ENCODE measurements around the gene ABCC6. TPM values are rescaled to one million over a fixed set of nuclear protein-coding genes. Genes with fewer than 3 reads are reported as not detected.

Gene ABCC6
- total RNA-seq, 1 experiment from 2014 or later: 0.73 TPM

DNA sequence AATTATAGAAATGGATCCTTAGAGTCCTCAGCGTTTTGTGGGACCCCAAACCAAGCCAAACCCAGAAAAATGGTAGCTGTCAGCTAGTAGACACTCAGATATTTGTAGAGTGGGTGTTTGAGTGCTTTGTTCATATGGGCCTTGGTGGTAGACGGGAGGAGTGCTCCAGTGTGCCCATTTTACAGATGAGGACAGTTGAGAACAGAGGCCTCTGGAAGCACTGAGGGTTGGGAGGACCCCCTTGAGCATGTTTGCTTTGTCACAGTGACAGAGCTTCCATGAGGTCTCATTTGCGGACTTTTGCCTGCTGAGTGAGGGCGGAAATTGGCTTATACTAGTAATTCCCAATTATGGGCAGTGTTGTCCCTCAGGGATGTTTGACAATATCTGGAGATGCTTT lies 111.7 kb downstream of the ABCC6 start:
- Histone ChIP-seq H3K36me3 (ENCODE audit: low read depth, low read length) (peaks cover 9% of the 10 kb centered on the region), H3F3A (ENCODE audit: low read length, unreplicated experiment) (no peaks in the 10 kb centered on the region), H3K27ac (ENCODE audit: low read length) (no peak overlapping the region), H3K79me2 (ENCODE audit: low read length) (no peaks in the 10 kb centered on the region), H3K9ac (ENCODE audit: low read length) (no peak overlapping the region), H2AFZ (ENCODE audit: low read length) (no peak overlapping the region), H3K9me3 (ENCODE audit: low read length) (no peaks in the 10 kb centered on the region), H3K9me2 (replicated peaks; ENCODE audit: low read length) (no peaks in the 10 kb centered on the region), H3K4me2 (ENCODE audit: low read length) (no peak overlapping the region), H3K4me1 (ENCODE audit: insufficient read depth, low read length) (no peaks in the 10 kb centered on the region), H4K20me1 (ENCODE audit: low read length) (no peaks in the 10 kb centered on the region), H3K27me3 (ENCODE audit: low read length) (no peaks in the 10 kb centered on the region), H3K4me3 (ENCODE audit: low read length) (no peak overlapping the region)
- ATAC-seq (no peak), DNase-seq (no peak)
- BruUV-seq (replicated peaks): no TSS peak
- TF ChIP-seq EZH2phosphoT487 (IDR thresholded peaks at IDR 0.05; ENCODE audit: borderline replicate concordance, low read length) (no peak), EZH2 (IDR thresholded peaks at IDR 0.05; ENCODE audit: low read length, unreplicated experiment) (no peak), CTCF (conservative IDR thresholded peaks at IDR 0.05; ENCODE audit: low read depth, low read length) (no peak)
- POLR2A ChIA-PET (ENCODE audit: unreplicated experiment): no interaction called here
- CTCF ChIA-PET: no interaction called here
- intact Hi-C loops (cut with micrococcal nuclease): no loop called here

GRCh38 chr16:16110111-16110490 lies 113.2 kb downstream of the ABCC6 start:
- no TSS peak for BruUV-seq (replicated peaks)
- no peak for ATAC-seq
- ChIA-PET POLR2A (ENCODE audit: unreplicated experiment) (no interaction called here), CTCF (no interaction called here)
- H3K27me3 ChIP-seq (ENCODE audit: low read length): no peaks in the 10 kb centered on the region
- H3K4me1 ChIP-seq (ENCODE audit: insufficient read depth, low read length): no peaks in the 10 kb centered on the region
- no peak overlapping the region for H2AFZ ChIP-seq (ENCODE audit: low read length)
- H3K4me2 ChIP-seq (ENCODE audit: low read length): no peak overlapping the region
- no peak for DNase-seq
- H3K79me2 ChIP-seq (ENCODE audit: low read length): no peaks in the 10 kb centered on the region
- H3F3A ChIP-seq (ENCODE audit: low read length, unreplicated experiment): no peaks in the 10 kb centered on the region
- intact Hi-C loops (cut with micrococcal nuclease): no loop called here
- TF ChIP-seq CTCF (conservative IDR thresholded peaks at IDR 0.05; ENCODE audit: low read depth, low read length) (no peak), EZH2phosphoT487 (IDR thresholded peaks at IDR 0.05; ENCODE audit: borderline replicate concordance, low read length) (no peak), EZH2 (IDR thresholded peaks at IDR 0.05; ENCODE audit: low read length, unreplicated experiment) (no peak)
- H3K9ac ChIP-seq (ENCODE audit: low read length): no peak overlapping the region
- no peaks in the 10 kb centered on the region for H4K20me1 ChIP-seq (ENCODE audit: low read length)
- no peaks in the 10 kb centered on the region for H3K9me3 ChIP-seq (ENCODE audit: low read length)
- H3K4me3 ChIP-seq (ENCODE audit: low read length): no peak overlapping the region
- H3K9me2 ChIP-seq (replicated peaks; ENCODE audit: low read length): no peaks in the 10 kb centered on the region
- H3K27ac ChIP-seq (ENCODE audit: low read length): no peak overlapping the region
- peaks cover 8% of the 10 kb centered on the region for H3K36me3 ChIP-seq (ENCODE audit: low read depth, low read length)

DNA sequence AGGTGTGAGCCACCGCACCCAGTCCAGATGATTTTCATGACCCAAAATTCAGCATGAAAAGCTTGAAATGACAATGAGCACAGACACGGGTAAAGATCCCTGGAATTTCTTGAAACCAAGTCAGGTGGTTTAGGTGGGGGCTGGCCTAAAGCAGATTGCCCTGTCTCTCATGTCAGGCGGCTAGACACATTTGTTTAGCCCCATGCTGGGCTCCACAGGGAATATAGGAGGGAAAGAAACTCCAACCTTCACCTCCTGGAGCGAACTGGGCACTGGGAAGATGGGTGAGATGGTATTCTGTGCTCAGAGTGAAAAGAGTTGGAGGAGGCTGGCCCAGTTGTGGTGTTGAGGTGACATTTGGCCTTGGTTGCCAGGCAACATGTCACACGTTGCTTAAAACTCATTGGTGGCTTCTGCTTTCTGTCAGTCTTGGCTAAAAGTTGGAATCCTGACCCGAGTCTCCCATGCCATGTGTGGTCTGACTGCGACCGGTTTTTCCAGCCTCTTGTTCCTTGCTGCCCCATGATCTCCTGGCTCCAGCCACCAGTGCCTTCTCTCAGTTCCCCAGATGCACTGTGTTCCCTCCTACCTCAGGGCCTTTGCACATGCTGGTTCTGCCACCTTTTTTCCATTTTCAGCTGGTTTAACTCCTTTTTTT lies 113.7 kb downstream of the ABCC6 start:
- Histone ChIP-seq H3K4me3 (ENCODE audit: low read length) (no peak overlapping the region), H3K9me2 (replicated peaks; ENCODE audit: low read length) (no peaks in the 10 kb centered on the region), H3K27ac (ENCODE audit: low read length) (no peak overlapping the region), H3K9me3 (ENCODE audit: low read length) (no peaks in the 10 kb centered on the region), H3K36me3 (ENCODE audit: low read depth, low read length) (peaks cover 5% of the 10 kb centered on the region; the same call in 1 of the 2 replicates), H2AFZ (ENCODE audit: low read length) (no peak overlapping the region), H3K27me3 (ENCODE audit: low read length) (no peaks in the 10 kb centered on the region), H3K79me2 (ENCODE audit: low read length) (no peaks in the 10 kb centered on the region), H3K4me2 (ENCODE audit: low read length) (no peak overlapping the region), H4K20me1 (ENCODE audit: low read length) (no peaks in the 10 kb centered on the region), H3K9ac (ENCODE audit: low read length) (no peak overlapping the region), H3F3A (ENCODE audit: low read length, unreplicated experiment) (no peaks in the 10 kb centered on the region), H3K4me1 (ENCODE audit: insufficient read depth, low read length) (no peaks in the 10 kb centered on the region)
- ChIA-PET POLR2A (ENCODE audit: unreplicated experiment) (no interaction called here), CTCF (no interaction called here)
- no peak for ATAC-seq
- no TSS peak for BruUV-seq (replicated peaks)
- intact Hi-C loops (cut with micrococcal nuclease): no loop called here
- TF ChIP-seq EZH2 (IDR thresholded peaks at IDR 0.05; ENCODE audit: low read length, unreplicated experiment) (no peak), CTCF (conservative IDR thresholded peaks at IDR 0.05; ENCODE audit: low read depth, low read length) (no peak), EZH2phosphoT487 (IDR thresholded peaks at IDR 0.05; ENCODE audit: borderline replicate concordance, low read length) (no peak)
- DNase-seq: no peak

Measured in PC-3 (cell line).